ENCODE data around the gene NIPAL1.

NIPAL1 gene

DNA sequence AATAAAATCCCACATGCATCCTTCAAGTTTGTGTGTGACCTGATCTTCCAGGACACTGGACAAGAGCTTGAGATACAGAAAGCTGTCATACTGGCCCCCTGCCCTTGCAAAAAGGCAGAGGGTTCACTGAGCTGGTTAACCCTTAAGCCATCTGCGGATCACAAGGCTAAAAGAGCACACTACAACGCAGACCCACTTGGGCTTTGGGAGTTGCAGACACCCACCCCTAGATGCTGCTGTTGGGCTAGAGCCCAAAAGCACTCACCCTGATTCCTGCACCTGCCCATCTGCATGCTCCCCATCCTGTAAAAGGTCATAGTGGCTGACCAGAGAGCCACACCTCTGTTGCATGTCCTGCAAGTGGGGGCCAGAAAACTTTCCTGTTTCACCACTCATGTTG lies 66.4 kb downstream of the NIPAL1 start:
- H3K4me3 ChIP-seq = no peak overlapping the region
- no peaks in the 10 kb centered on the region for H3K9me3 ChIP-seq
- no peaks in the 10 kb centered on the region for H3K36me3 ChIP-seq (replicated peaks)
- DNase-seq (ENCODE audit: low spot score in 2 of 2) = no peak
- H3K4me1 ChIP-seq = no peaks in the 10 kb centered on the region
- in situ Hi-C loops (cut with MboI; ENCODE audit: low sequenced_read_pairs) = loop anchor here (10.0 to 25.0 kb wide), 3 partner anchors 58 to 396 kb away; no protein-coding TSS in a partner anchor
- no peaks in the 10 kb centered on the region; the same call in 1 of the 2 replicates for H3K27me3 ChIP-seq (ENCODE audit: low read depth)

DNA sequence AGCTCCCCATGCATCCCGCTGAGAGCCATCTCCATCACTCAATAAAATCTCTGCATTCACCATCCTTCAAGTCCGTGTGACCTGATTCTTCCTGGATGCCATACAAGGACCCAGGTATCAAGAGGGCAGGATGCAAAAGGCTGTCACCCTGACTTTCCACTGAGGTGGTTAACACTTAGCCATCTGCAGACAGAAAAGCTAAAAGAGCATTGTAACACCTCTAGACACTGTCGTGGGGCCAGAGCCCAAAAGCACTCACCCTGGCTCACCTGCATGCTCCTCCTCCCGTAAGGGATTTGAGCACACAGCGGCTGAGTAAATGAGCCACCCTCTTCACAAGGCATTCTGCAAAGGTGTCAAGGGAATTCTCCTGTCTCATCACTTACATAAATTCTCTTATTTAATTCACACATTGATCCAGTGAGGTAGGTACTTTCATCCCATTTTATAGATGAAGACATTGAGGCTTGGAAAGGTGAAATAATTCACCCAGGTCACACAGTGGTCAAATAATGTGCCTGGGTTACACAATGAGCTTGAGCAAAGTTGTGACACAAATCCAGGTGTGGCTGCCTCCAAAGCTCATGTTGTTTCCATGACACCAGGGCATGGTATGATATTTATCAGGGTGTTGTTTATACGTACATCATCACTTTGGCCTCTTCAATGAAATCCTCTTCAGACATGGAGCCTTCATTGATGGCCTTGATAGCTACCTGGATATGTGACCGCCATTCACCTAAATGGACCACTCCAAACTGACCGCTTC lies 69.4 kb downstream of the NIPAL1 start:
- in situ Hi-C loops (cut with MboI; ENCODE audit: low sequenced_read_pairs) = loop anchor here (10.0 to 25.0 kb wide), 3 partner anchors 61 to 399 kb away; no protein-coding TSS in a partner anchor
- Histone ChIP-seq H3K36me3 (replicated peaks) (no peaks in the 10 kb centered on the region), H3K27me3 (ENCODE audit: low read depth) (no peaks in the 10 kb centered on the region; the same call in none of the 2 replicates), H3K4me1 (no peaks in the 10 kb centered on the region), H3K9me3 (no peaks in the 10 kb centered on the region), H3K4me3 (no peak overlapping the region)
- DNase-seq (ENCODE audit: low spot score in 2 of 2) = no peak

Measured in HAP-1 (cell line).